ENCODE measurements around the gene SIT1.

Gene SIT1

DNA sequence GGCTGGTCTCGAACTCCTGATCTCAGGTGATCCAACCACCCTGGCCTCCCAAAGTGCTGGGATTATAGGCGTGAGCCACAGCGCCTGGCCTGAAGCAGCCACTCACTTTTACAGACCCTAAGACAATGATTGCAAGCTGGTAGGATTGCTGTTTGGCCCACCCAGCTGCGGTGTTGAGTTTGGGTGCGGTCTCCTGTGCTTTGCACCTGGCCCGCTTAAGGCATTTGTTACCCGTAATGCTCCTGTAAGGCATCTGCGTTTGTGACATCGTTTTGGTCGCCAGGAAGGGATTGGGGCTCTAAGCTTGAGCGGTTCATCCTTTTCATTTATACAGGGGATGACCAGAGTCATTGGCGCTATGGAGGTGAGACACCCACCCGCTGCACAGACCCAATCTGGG, 24.5 kb upstream of the SIT1 start:
- Histone ChIP-seq H3K27ac (no peak overlapping the region), H3K36me3 (replicated peaks) (no peaks in the 10 kb centered on the region), H3K27me3 (replicated peaks) (no peaks in the 10 kb centered on the region), H3K4me3 (ENCODE audit: low read depth, low read length) (peak overlapping the region; percentile 56)
- in situ Hi-C loops (cut with HindIII; ENCODE audit: low pct_ligation_motif_present, low sequenced_read_pairs), result no loop called here
- no peak for DNase-seq
- TF ChIP-seq, protein P1, sequence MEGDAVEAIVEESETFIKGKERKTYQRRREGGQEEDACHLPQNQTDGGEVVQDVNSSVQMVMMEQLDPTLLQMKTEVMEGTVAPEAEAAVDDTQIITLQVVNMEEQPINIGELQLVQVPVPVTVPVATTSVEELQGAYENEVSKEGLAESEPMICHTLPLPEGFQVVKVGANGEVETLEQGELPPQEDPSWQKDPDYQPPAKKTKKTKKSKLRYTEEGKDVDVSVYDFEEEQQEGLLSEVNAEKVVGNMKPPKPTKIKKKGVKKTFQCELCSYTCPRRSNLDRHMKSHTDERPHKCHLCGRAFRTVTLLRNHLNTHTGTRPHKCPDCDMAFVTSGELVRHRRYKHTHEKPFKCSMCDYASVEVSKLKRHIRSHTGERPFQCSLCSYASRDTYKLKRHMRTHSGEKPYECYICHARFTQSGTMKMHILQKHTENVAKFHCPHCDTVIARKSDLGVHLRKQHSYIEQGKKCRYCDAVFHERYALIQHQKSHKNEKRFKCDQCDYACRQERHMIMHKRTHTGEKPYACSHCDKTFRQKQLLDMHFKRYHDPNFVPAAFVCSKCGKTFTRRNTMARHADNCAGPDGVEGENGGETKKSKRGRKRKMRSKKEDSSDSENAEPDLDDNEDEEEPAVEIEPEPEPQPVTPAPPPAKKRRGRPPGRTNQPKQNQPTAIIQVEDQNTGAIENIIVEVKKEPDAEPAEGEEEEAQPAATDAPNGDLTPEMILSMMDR (IDR thresholded peaks at IDR 0.05; ENCODE audit: low read depth, low read length, missing control alignments), result no peak

DNA sequence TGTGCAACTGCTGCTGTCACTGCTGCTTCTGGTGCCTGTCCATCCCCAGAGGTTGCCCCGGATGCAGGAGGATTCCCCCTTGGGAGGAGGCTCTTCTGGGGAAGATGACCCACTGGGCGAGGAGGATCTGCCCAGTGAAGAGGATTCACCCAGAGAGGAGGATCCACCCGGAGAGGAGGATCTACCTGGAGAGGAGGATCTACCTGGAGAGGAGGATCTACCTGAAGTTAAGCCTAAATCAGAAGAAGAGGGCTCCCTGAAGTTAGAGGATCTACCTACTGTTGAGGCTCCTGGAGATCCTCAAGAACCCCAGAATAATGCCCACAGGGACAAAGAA, 23.3 kb upstream of the SIT1 start:
- H3K27ac ChIP-seq, result no peak overlapping the region
- H3K4me3 ChIP-seq (ENCODE audit: low read depth, low read length), result no peak overlapping the region
- in situ Hi-C loops (cut with HindIII; ENCODE audit: low pct_ligation_motif_present, low sequenced_read_pairs), result no loop called here
- H3K27me3 ChIP-seq (replicated peaks), result no peaks in the 10 kb centered on the region
- TF ChIP-seq, protein P1 (IDR thresholded peaks at IDR 0.05; ENCODE audit: low read depth, low read length, missing control alignments), result no peak
- no peaks in the 10 kb centered on the region for H3K36me3 ChIP-seq (replicated peaks)
- DNase-seq, result no peak

DNA sequence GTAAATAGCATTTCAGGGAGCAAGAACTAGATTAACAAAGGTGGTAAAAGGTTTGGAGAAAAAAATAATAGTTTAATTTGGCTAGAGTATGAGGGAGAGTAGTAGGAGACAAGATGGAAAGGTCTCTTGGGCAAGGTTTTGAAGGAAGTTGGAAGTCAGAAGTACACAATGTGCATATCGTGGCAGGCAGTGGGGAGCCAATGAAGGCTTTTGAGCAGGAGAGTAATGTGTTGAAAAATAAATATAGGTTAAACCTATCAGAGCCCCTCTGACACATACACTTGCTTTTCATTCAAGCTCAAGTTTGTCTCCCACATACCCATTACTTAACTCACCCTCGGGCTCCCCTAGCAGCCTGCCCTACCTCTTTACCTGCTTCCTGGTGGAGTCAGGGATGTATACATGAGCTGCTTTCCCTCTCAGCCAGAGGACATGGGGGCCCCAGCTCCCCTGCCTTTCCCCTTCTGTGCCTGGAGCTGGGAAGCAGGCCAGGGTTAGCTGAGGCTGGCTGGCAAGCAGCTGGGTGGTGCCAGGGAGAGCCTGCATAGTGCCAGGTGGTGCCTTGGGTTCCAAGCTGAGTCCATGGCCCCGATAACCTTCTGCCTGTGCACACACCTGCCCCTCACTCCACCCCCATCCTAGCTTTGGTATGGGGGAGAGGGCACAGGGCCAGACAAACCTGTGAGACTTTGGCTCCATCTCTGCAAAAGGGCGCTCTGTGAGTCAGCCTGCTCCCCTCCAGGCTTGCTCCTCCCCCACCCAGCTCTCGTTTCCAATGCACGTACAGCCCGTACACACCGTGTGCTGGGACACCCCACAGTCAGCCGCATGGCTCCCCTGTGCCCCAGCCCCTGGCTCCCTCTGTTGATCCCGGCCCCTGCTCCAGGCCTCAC, 22.6 kb upstream of the SIT1 start, which contains the start of gene CA9:
CA9 (plus strand) TSS at position 797 of the 893 bp plus-strand sequence; CDS start at position 829, 32 bp downstream.
- no peaks in the 10 kb centered on the region for H3K36me3 ChIP-seq (replicated peaks)

DNA sequence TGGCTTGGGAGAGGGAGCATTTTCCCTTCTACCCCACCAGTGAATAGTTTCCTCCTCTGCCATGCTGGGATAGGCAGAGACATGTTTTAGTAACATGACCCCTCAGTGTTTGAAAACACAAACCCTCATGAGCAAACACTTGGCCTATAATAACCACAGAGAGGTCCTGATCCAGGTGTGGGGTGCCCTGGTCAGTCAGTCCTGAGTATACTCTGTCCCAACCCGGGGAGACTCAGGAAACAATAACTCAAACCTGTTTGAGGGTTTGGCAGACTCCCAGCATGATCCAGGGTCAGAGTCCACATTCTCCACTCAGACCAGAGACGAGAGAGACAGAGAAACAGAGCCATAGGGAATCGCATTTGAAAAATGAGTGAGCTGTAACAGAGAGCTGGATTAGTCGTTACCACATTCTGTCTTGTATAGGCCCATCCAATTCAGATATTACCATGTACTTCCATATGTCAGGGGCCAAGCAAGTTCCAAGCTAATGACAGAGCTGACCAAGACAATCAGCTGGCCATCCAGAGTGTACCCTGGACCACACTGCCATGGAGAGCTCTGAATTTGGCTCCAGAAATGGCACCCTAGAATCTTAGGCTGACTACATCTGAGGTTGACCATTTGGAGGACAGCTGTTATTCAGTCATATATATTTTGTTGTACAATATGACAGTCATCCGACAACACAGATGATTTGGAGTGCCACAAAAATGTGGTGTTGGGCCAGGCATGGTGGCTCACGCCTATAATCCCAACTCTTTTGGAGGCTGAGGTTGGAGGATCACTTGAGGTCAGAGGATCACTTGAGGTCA, 18.8 kb upstream of the SIT1 start:
- TF ChIP-seq, protein P1 (IDR thresholded peaks at IDR 0.05; ENCODE audit: low read depth, low read length, missing control alignments), result no peak
- DNase-seq, result no peak
- Histone ChIP-seq H3K4me3 (ENCODE audit: low read depth, low read length) (no peak overlapping the region), H3K27me3 (replicated peaks) (no peaks in the 10 kb centered on the region), H3K36me3 (replicated peaks) (no peaks in the 10 kb centered on the region), H3K27ac (no peak overlapping the region)
- in situ Hi-C loops (cut with HindIII; ENCODE audit: low pct_ligation_motif_present, low sequenced_read_pairs), result no loop called here

More for the DNA sequence above, 22.6 kb upstream of the SIT1 start, which contains the start of gene CA9:
- DNase-seq, result no peak
- TF ChIP-seq, protein P1 (IDR thresholded peaks at IDR 0.05; ENCODE audit: low read depth, low read length, missing control alignments), result no peak
- H3K27me3 ChIP-seq (replicated peaks), result no peaks in the 10 kb centered on the region
- H3K4me3 ChIP-seq (ENCODE audit: low read depth, low read length), result no peak within 1 kb of the TSS
- no peak within 1 kb of the TSS for H3K27ac ChIP-seq
- in situ Hi-C loops (cut with HindIII; ENCODE audit: low pct_ligation_motif_present, low sequenced_read_pairs), result no loop called here

DNA sequence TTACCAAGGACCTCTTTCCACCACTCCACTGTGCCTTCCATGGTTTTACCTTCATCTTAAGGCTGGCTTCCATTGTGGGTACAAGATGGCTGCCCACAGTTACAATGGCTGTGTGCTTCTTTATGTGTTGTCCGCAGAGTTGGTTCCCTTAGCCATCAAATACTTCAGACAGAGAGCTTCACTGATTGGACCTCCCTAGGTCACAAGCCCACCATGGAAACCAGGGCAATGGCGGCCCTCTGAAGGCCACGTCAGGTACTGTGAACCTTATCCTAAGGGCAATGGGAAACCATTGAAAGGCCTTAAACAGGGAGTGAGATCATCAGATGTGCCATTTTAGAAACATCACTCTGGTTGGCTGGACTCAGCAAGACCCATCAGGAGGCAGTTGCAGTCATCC, 17.2 kb upstream of the SIT1 start:
- TF ChIP-seq, protein P1 (IDR thresholded peaks at IDR 0.05; ENCODE audit: low read depth, low read length, missing control alignments), result no peak
- no peak overlapping the region for H3K27ac ChIP-seq
- H3K4me3 ChIP-seq (ENCODE audit: low read depth, low read length), result no peak overlapping the region
- DNase-seq, result no peak
- in situ Hi-C loops (cut with HindIII; ENCODE audit: low pct_ligation_motif_present, low sequenced_read_pairs), result no loop called here
- no peaks in the 10 kb centered on the region for H3K27me3 ChIP-seq (replicated peaks)
- no peaks in the 10 kb centered on the region for H3K36me3 ChIP-seq (replicated peaks)
